ENCODE results near the gene SOS2.
"Not testable (repeated sequence)": the region's sequence is repeated elsewhere in the genome, so short reads cannot be mapped to it uniquely, and the experiment has no call there.

Gene SOS2

GRCh38 chr14:50225974-50226297, 5.4 kb downstream of the SOS2 start:
- no peak for DNase-seq (ENCODE audit: low read depth)

- peak; percentile 22 for DNase-seq (ENCODE audit: low read depth)
Observed at GRCh38 chr14:50225067-50225973, 6.1 kb downstream of the SOS2 start.

GRCh38 chr14:50222055-50222613, 9.2 kb downstream of the SOS2 start:
- no peak for DNase-seq (ENCODE audit: low read depth)

GRCh38 chr14:50218501-50218900, 12.9 kb downstream of the SOS2 start:
- DNase-seq (ENCODE audit: low read depth): no peak

- DNase-seq (ENCODE audit: low read depth): no peak
Observed at GRCh38 chr14:50215416-50215815, 16.0 kb downstream of the SOS2 start.

GRCh38 chr14:50213795-50214194, 17.6 kb downstream of the SOS2 start:
- no peak for DNase-seq (ENCODE audit: low read depth)

GRCh38 chr14:50212726-50213125, 18.7 kb downstream of the SOS2 start:
- no peak for DNase-seq (ENCODE audit: low read depth)

- no peak for DNase-seq (ENCODE audit: low read depth)
Observed at GRCh38 chr14:50210074-50210473, 21.3 kb downstream of the SOS2 start.

- DNase-seq (ENCODE audit: low read depth): no peak
Observed at GRCh38 chr14:50198499-50198898, 32.9 kb downstream of the SOS2 start.

- DNase-seq (ENCODE audit: low read depth): no peak
Observed at GRCh38 chr14:50191499-50191898, 39.9 kb downstream of the SOS2 start.

- no peak for DNase-seq (ENCODE audit: low read depth)
Observed at GRCh38 chr14:50186107-50186506, 45.3 kb downstream of the SOS2 start.

- no peak for DNase-seq (ENCODE audit: low read depth)
Observed at GRCh38 chr14:50173891-50174290, 57.5 kb downstream of the SOS2 start.

- no peak for DNase-seq (ENCODE audit: low read depth)
Observed at GRCh38 chr14:50171895-50172294, 59.5 kb downstream of the SOS2 start.

GRCh38 chr14:50167381-50167780, 64.0 kb downstream of the SOS2 start:
- DNase-seq (ENCODE audit: low read depth): not testable (repeated sequence)

GRCh38 chr14:50156111-50156510, 75.3 kb downstream of the SOS2 start:
- DNase-seq (ENCODE audit: low read depth): no peak

- DNase-seq (ENCODE audit: low read depth): no peak
Observed at GRCh38 chr14:50148799-50149198, 82.6 kb downstream of the SOS2 start.

- DNase-seq (ENCODE audit: low read depth): no peak
Observed at GRCh38 chr14:50139192-50139591, 92.2 kb downstream of the SOS2 start.

GRCh38 chr14:50127802-50128201, 103.6 kb downstream of the SOS2 start:
- DNase-seq (ENCODE audit: low read depth): no peak

- no peak for DNase-seq (ENCODE audit: low read depth)
Observed at GRCh38 chr14:50123062-50123461, 108.3 kb downstream of the SOS2 start.

GRCh38 chr14:50122291-50122690, 109.1 kb downstream of the SOS2 start:
- no peak for DNase-seq (ENCODE audit: low read depth)

- no peak for DNase-seq (ENCODE audit: low read depth)
Observed at GRCh38 chr14:50121486-50121885, 109.9 kb downstream of the SOS2 start.

GRCh38 chr14:50117456-50117855, 113.9 kb downstream of the SOS2 start:
- DNase-seq (ENCODE audit: low read depth): no peak

- DNase-seq (ENCODE audit: low read depth): no peak
Observed at GRCh38 chr14:50116966-50117365, 114.4 kb downstream of the SOS2 start.

Data from HS-5 (cell line).